ENCODE data around the gene RANBP17. TPM values are rescaled to one million over a fixed set of nuclear protein-coding genes. Genes with fewer than 3 reads are reported as not detected.
A peak's percentile ranks its signal among the peaks of the same experiment; 100 is the strongest.

RANBP17 gene
- total RNA-seq, 4 donors from 2014 or later: 9.8 to 20.8 (median 10.3) TPM

GRCh38 chr5:171337210-171337569 lies 475.4 kb downstream of the RANBP17 start:
- no peaks in the 10 kb centered on the region for H3K36me3 ChIP-seq
- H3K4me1 ChIP-seq: no peaks in the 10 kb centered on the region
- TF ChIP-seq, protein P1, sequence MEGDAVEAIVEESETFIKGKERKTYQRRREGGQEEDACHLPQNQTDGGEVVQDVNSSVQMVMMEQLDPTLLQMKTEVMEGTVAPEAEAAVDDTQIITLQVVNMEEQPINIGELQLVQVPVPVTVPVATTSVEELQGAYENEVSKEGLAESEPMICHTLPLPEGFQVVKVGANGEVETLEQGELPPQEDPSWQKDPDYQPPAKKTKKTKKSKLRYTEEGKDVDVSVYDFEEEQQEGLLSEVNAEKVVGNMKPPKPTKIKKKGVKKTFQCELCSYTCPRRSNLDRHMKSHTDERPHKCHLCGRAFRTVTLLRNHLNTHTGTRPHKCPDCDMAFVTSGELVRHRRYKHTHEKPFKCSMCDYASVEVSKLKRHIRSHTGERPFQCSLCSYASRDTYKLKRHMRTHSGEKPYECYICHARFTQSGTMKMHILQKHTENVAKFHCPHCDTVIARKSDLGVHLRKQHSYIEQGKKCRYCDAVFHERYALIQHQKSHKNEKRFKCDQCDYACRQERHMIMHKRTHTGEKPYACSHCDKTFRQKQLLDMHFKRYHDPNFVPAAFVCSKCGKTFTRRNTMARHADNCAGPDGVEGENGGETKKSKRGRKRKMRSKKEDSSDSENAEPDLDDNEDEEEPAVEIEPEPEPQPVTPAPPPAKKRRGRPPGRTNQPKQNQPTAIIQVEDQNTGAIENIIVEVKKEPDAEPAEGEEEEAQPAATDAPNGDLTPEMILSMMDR (IDR thresholded peaks at IDR 0.05): no peak
- no peak for TF ChIP-seq POLR2A (IDR thresholded peaks at IDR 0.05)
- no peaks in the 10 kb centered on the region for H3K9me3 ChIP-seq
- no peak overlapping the region for H3K27ac ChIP-seq
- no peaks in the 10 kb centered on the region for H3K27me3 ChIP-seq
- H3K4me3 ChIP-seq: peak overlapping the region in 1 of 4 donors; percentile 41
- no peak for DNase-seq

- DNase-seq: no peak
- H3K4me3 ChIP-seq: no peak overlapping the region
- H3K9me3 ChIP-seq: no peaks in the 10 kb centered on the region
- no peaks in the 10 kb centered on the region for H3K4me1 ChIP-seq
- no peak overlapping the region for H3K27ac ChIP-seq
- no peak for TF ChIP-seq POLR2A (IDR thresholded peaks at IDR 0.05)
- TF ChIP-seq, protein P1 (IDR thresholded peaks at IDR 0.05): no peak
- H3K27me3 ChIP-seq: no peaks in the 10 kb centered on the region
- no peaks in the 10 kb centered on the region for H3K36me3 ChIP-seq
Observed at GRCh38 chr5:171340042-171340441, 478.2 kb downstream of the RANBP17 start.

DNA sequence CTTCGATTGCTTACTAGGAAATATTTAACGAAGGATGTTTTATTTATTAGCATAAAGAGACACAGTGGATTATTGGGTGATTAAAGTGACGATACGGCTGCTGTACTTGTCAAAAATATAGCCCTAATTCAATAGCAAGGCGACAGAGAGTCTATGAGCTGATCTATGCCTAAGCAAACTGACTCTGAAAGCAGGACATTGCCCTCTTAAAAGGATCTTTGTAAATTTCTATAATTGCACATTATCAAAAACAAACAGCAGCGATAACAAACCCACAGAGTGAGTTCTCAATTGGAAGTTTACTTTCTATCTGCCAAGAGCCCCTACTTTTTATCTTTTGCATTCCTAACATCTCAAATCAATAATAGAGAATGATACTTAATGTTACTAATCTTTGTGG lies 478.7 kb downstream of the RANBP17 start:
- H3K36me3 ChIP-seq: no peaks in the 10 kb centered on the region
- H3K4me3 ChIP-seq: no peak overlapping the region
- H3K27ac ChIP-seq: no peak overlapping the region
- no peaks in the 10 kb centered on the region for H3K9me3 ChIP-seq
- no peak for TF ChIP-seq POLR2A (IDR thresholded peaks at IDR 0.05)
- TF ChIP-seq, protein P1 (IDR thresholded peaks at IDR 0.05): no peak
- H3K4me1 ChIP-seq: no peaks in the 10 kb centered on the region
- DNase-seq: no peak
- no peaks in the 10 kb centered on the region for H3K27me3 ChIP-seq

DNA sequence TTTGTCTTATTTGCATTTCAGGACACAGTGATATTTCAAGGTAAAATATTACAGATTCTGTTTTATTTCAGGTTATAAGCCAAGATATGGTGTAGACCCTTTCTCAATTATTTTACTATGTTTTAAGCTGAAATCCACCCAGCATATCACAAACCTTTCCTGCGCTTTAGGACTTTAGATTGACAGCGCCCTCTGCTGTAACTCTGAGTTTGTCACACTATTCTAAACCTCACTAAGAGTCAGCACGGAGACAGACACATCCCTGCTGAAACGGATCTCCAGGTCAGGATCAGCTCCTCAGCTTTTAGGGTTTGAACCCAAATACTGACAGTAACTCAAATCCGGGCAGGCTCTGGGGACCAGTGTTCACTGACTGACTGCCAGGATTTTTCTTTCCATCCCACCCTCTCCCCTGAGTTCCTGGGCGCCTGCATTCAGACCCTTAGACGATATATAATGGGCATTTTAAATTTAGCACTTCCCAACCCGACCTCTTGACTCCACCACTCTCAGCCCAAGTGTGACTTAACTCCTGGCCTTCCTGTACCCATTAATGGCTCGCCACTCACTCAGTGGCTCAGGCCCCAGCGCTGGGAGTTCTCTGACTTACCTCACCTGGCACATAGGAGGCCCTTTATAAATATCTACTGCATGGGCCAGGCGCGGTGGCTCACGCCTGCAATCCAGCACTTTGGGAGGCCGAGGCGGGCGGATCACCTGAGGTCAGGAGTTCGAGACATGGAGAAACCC lies 480.7 kb downstream of the RANBP17 start:
- H3K27ac ChIP-seq: no peak overlapping the region
- H3K4me1 ChIP-seq: no peaks in the 10 kb centered on the region
- no peaks in the 10 kb centered on the region for H3K9me3 ChIP-seq
- H3K4me3 ChIP-seq: no peak overlapping the region
- DNase-seq: peak in 1 of 3 donors; percentile 66
- no peaks in the 10 kb centered on the region for H3K27me3 ChIP-seq
- H3K36me3 ChIP-seq: no peaks in the 10 kb centered on the region
- TF ChIP-seq POLR2A (IDR thresholded peaks at IDR 0.05): no peak
- TF ChIP-seq, protein P1 (IDR thresholded peaks at IDR 0.05): peak in 4 of 6 experiments; percentile 42 to 68 (median 66)

DNA sequence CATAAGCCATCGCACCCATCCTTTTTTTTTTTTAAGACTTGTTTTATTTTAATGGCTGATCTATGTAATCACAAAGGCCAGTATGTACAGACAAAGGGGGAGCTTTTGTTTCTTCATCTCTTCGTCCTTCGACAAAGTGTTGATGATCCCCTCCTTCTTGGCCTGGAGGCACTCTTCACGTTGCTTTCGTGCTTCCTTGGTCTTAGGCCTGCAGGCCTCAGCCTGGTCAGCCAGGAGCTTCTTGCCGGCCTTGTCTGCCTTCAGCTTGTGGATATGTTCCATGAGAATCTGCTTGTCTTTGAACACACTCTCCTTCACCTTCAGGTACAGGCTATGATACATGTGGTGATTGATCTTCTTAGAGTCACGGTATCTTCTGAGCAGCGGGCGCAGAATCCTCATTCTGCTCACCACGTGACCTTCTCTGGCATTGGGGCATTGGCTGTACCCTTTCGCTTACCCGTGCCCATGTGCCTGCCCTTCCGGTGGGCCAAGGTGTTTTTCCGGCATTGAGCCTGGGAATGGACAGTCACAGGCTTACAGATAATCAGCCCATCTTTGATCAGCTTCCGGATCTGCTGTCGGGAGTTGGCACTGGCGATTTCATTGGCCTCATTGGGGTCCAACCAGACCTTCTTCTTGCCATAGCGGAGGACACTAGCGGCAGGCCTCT lies 483.3 kb downstream of the RANBP17 start:
- no peaks in the 10 kb centered on the region for H3K9me3 ChIP-seq
- DNase-seq: no peak
- no peaks in the 10 kb centered on the region for H3K27me3 ChIP-seq
- H3K4me3 ChIP-seq: no peak overlapping the region
- TF ChIP-seq, protein P1 (IDR thresholded peaks at IDR 0.05): no peak
- H3K27ac ChIP-seq: no peak overlapping the region
- H3K36me3 ChIP-seq: no peaks in the 10 kb centered on the region
- no peaks in the 10 kb centered on the region for H3K4me1 ChIP-seq

Small RNAs within 50 kb of the gene (small RNA-seq; reads per million reads assigned to genes)
- gene AC091980.1: 0 reads per million in 2 donors

Other genes with a start within 250 kb of the RANBP17 start
- 1 to 10 TPM in 1 of 4 donors, under 1 TPM in 1, not detected in 2; 0.76 to 1.2 TPM for gene GABRP, start 78.3 kb upstream of the RANBP17 start, total RNA-seq